ENCODE measurements around the gene PPIL3. TPM values are rescaled to one million over a fixed set of nuclear protein-coding genes. Genes with fewer than 3 reads are reported as not detected.

PPIL3 gene
- total and polyA plus RNA-seq, 2 donors (not counting 1 experiment from before 2014, with no cell fraction given) = 57.9 to 61.4 TPM

DNA sequence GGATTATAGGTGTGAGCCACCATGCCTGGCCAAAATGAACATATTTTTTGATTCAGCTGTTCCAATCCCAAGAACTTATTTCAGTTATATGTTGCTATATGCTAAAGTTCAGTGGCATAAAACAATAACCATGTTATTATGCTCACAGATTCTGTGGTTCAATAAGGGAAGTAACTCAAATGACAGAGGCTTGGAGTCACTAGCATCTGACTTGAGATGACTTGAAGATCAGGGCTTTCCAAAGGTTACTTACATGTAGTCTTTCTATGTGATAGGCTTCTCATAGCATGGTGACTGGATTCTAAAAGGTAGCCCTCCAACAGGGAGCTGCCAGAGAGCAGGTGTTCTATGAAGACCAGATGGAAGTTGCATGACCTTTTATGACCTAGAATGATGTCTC lies 41.6 kb downstream of the PPIL3 start:
- Histone ChIP-seq H3K9ac (ENCODE audit: low read length) (no peak overlapping the region), H3K79me2 (ENCODE audit: control insufficient read depth, insufficient read depth, low read length) (peaks cover 2% of the 10 kb centered on the region), H3K36me3 (replicated peaks in 1 of 2; ENCODE audit: control extremely low read depth in 1 of 2, control insufficient read depth in 1 of 2, extremely low read depth in 1 of 2, insufficient read depth in 2 of 2, low read length in 1 of 2) (peaks cover 6 to 20% of the 10 kb centered on the region in 2 experiments), H3K27me3 (replicated peaks in 1 of 4; ENCODE audit: control extremely low read depth in 1 of 4, control insufficient read depth in 3 of 4, insufficient read depth in 4 of 4, low read length in 3 of 4) (no peaks in the 10 kb centered on the region), H3K4me3 (ENCODE audit: control extremely low read depth in 1 of 5, extremely low read depth in 1 of 5, insufficient read depth in 1 of 5, low read depth in 2 of 5, low read length in 4 of 5) (no peak overlapping the region), H4K20me1 (ENCODE audit: control insufficient read depth, insufficient read depth, low read length, poor library complexity, severe bottlenecking) (peaks cover 4% of the 10 kb centered on the region), H3K9me3 (ENCODE audit: control extremely low read depth in 1 of 3, control insufficient read depth in 2 of 3, insufficient read depth in 1 of 3, low read length in 2 of 3) (no peaks in the 10 kb centered on the region), H3K4me2 (replicated peaks; ENCODE audit: low read depth, low read length, poor library complexity, severe bottlenecking) (no peak overlapping the region), H3K27ac (ENCODE audit: low read length in 2 of 2) (no peak overlapping the region), H3K4me1 (ENCODE audit: control insufficient read depth in 2 of 2, insufficient read depth in 2 of 2, low read length in 2 of 2) (no peaks in the 10 kb centered on the region), H2AFZ (ENCODE audit: insufficient read depth, low read depth, low read length, poor library complexity, severe bottlenecking) (no peak overlapping the region)
- TF ChIP-seq EZH2 (IDR thresholded peaks at IDR 0.05; ENCODE audit: borderline replicate concordance, insufficient read depth, low read depth, low read length, poor library complexity, severe bottlenecking) (no peak), CTCF (IDR thresholded peaks at IDR 0.05) (no peak)
- ChIA-PET POLR2A (interaction anchor here (0.7 kb wide), 1 partner anchor 271 kb away, joined by 5 read pairs; no protein-coding TSS in a partner anchor), CTCF (no interaction called here)
- Mint-ChIP-seq H3K4me1 (no peaks in the 10 kb centered on the region), H3K4me3 (no peak overlapping the region), H3K27ac (no peak overlapping the region), H3K9me3 (ENCODE audit: insufficient read depth) (no peaks in the 10 kb centered on the region), H3K27me3 (no peaks in the 10 kb centered on the region)
- no peak for ATAC-seq (ENCODE audit: low read depth)
- intact Hi-C loops (cut with micrococcal nuclease) = no loop called here
- no peak for DNase-seq

- H4K20me1 ChIP-seq (ENCODE audit: control insufficient read depth, insufficient read depth, low read length, poor library complexity, severe bottlenecking) = no peaks in the 10 kb centered on the region
- Mint-ChIP-seq H3K27ac (no peak overlapping the region), H3K4me3 (no peak overlapping the region), H3K9me3 (ENCODE audit: insufficient read depth) (no peaks in the 10 kb centered on the region), H3K4me1 (no peaks in the 10 kb centered on the region), H3K27me3 (no peaks in the 10 kb centered on the region)
- no peaks in the 10 kb centered on the region for H3K4me1 ChIP-seq (ENCODE audit: control insufficient read depth in 2 of 2, insufficient read depth in 2 of 2, low read length in 2 of 2)
- no peak overlapping the region for H3K4me2 ChIP-seq (replicated peaks; ENCODE audit: low read depth, low read length, poor library complexity, severe bottlenecking)
- H3K27ac ChIP-seq (ENCODE audit: low read length in 2 of 2) = no peak overlapping the region
- CTCF ChIA-PET = no interaction called here
- no peak for ATAC-seq (ENCODE audit: low read depth)
- H3K4me3 ChIP-seq (ENCODE audit: control extremely low read depth in 1 of 5, extremely low read depth in 1 of 5, insufficient read depth in 1 of 5, low read depth in 2 of 5, low read length in 4 of 5) = no peak overlapping the region
- intact Hi-C loops (cut with micrococcal nuclease) = no loop called here
- H3K79me2 ChIP-seq (ENCODE audit: control insufficient read depth, insufficient read depth, low read length) = no peaks in the 10 kb centered on the region
- TF ChIP-seq EZH2 (IDR thresholded peaks at IDR 0.05; ENCODE audit: borderline replicate concordance, insufficient read depth, low read depth, low read length, poor library complexity, severe bottlenecking) = no peak
- no peak for TF ChIP-seq CTCF (IDR thresholded peaks at IDR 0.05)
- no peak overlapping the region for H3K9ac ChIP-seq (ENCODE audit: low read length)
- H3K27me3 ChIP-seq (replicated peaks in 1 of 4; ENCODE audit: control extremely low read depth in 1 of 4, control insufficient read depth in 3 of 4, insufficient read depth in 4 of 4, low read length in 3 of 4) = no peaks in the 10 kb centered on the region
- peaks cover 0 to 5% of the 10 kb centered on the region in 2 experiments for H3K36me3 ChIP-seq (replicated peaks in 1 of 2; ENCODE audit: control extremely low read depth in 1 of 2, control insufficient read depth in 1 of 2, extremely low read depth in 1 of 2, insufficient read depth in 2 of 2, low read length in 1 of 2)
- no peaks in the 10 kb centered on the region for H3K9me3 ChIP-seq (ENCODE audit: control extremely low read depth in 1 of 3, control insufficient read depth in 2 of 3, insufficient read depth in 1 of 3, low read length in 2 of 3)
- WGBS (ENCODE audit: insufficient coverage) = 98% methylated on average over 7 of the region's 10 CpGs
- H2AFZ ChIP-seq (ENCODE audit: insufficient read depth, low read depth, low read length, poor library complexity, severe bottlenecking) = no peak overlapping the region
- POLR2A ChIA-PET = interaction anchor here (0.7 kb wide), 1 partner anchor 20 kb away, joined by 3 read pairs; no protein-coding TSS in a partner anchor
- no peak for DNase-seq
These were observed 43.1 kb downstream of the PPIL3 start for GRCh38 chr2:200845669-200846325.

Data from B cell (primary cell).